Measurements from ENCODE around the gene TSHZ3. TPM values are rescaled to one million over a fixed set of nuclear protein-coding genes. Genes with fewer than 3 reads are reported as not detected.

TSHZ3 gene
- total RNA-seq, 1 experiment from 2014 or later: 3.2 TPM

- no peaks in the 10 kb centered on the region for H3K27me3 ChIP-seq (ENCODE audit: insufficient read depth, low read length)
- peaks cover 2% of the 10 kb centered on the region; the same call in 1 of the 2 replicates for H3K79me2 ChIP-seq (ENCODE audit: insufficient read depth, low read length)
- H3K23ac ChIP-seq (ENCODE audit: insufficient read length, low read depth, low read length): no peak overlapping the region
- H3K27me3 Mint-ChIP-seq (ENCODE audit: low read depth): no peaks in the 10 kb centered on the region
- H3K9me3 ChIP-seq (ENCODE audit: control insufficient read depth, low read depth, low read length): no peaks in the 10 kb centered on the region
- no peak overlapping the region for H2BK5ac ChIP-seq (ENCODE audit: insufficient read length, low read length)
- H3K27ac Mint-ChIP-seq: peak overlapping the region; percentile 59 to 85 (median 82); a peak in 5 of 7 replicates
- no peaks in the 10 kb centered on the region for H3K23me2 ChIP-seq (ENCODE audit: insufficient read length, low read depth, low read length, poor library complexity, severe bottlenecking)
- H2AFZ ChIP-seq (ENCODE audit: low read length): no peak overlapping the region
- no peaks in the 10 kb centered on the region for H3K36me3 Mint-ChIP-seq (ENCODE audit: insufficient read depth in 1 of 3, low read depth in 3 of 3)
- H3K9me3 Mint-ChIP-seq: no peaks in the 10 kb centered on the region
- no peak overlapping the region for H3K4me2 ChIP-seq (ENCODE audit: insufficient read depth, insufficient read length, low read length)
- H3K4me3 Mint-ChIP-seq: no peak overlapping the region
- no peak for TF ChIP-seq CTCF (conservative IDR thresholded peaks at IDR 0.05)
- peaks cover 37 to 47% of the 10 kb centered on the region in 2 experiments for H3K4me1 Mint-ChIP-seq
- H2BK20ac ChIP-seq (ENCODE audit: low read depth, low read length, poor library complexity, severe bottlenecking): no peak overlapping the region
- H3K14ac ChIP-seq (ENCODE audit: insufficient read depth, low read length): no peak overlapping the region; the same call in 1 of the 2 replicates
- H2BK12ac ChIP-seq (ENCODE audit: insufficient read length, low read depth, low read length): no peak overlapping the region
- no peaks in the 10 kb centered on the region for H3K79me1 ChIP-seq (ENCODE audit: insufficient read depth, low read depth, low read length, poor library complexity, severe bottlenecking)
- no CpG with 5 or more reads among the region's 6 CpGs for WGBS (ENCODE audit: extremely low coverage, insufficient read length, low lambda C conversion rate)
- DNase-seq: no peak
- peak overlapping the region; percentile 15 for H2BK120ac ChIP-seq (ENCODE audit: low read depth, low read length, poor library complexity, severe bottlenecking)
- peaks cover 16% of the 10 kb centered on the region for H3K4me1 ChIP-seq (ENCODE audit: insufficient read depth, low read length)
- no peak overlapping the region for H2BK15ac ChIP-seq (ENCODE audit: low read depth, low read length)
- H3T11ph ChIP-seq (ENCODE audit: low read length): no peak overlapping the region
- no peak overlapping the region for H3K56ac ChIP-seq (ENCODE audit: insufficient read length, low read depth, low read length)
- H3K4ac ChIP-seq (ENCODE audit: low read depth, low read length): no peak overlapping the region
- H3K18ac ChIP-seq (ENCODE audit: insufficient read length, low read depth, low read length): no peak overlapping the region
- H4K91ac ChIP-seq (ENCODE audit: insufficient read length, low read depth, low read length): no peak overlapping the region
- H3K9ac ChIP-seq (ENCODE audit: extremely low read depth, insufficient read length, low read length): no peak overlapping the region
- no peak overlapping the region for H4K8ac ChIP-seq (replicated peaks; ENCODE audit: insufficient read length, low read depth, low read length)
- H4K20me1 ChIP-seq (ENCODE audit: control insufficient read depth, insufficient read depth, insufficient read length): no peaks in the 10 kb centered on the region
- no peak overlapping the region for H4K5ac ChIP-seq (ENCODE audit: insufficient read length, low read depth, low read length)
- no peak overlapping the region for H2AK5ac ChIP-seq (ENCODE audit: insufficient read length, low read length)
- H3K27ac ChIP-seq (ENCODE audit: insufficient read length, low read depth, low read length): no peak overlapping the region
Measured at GRCh38 chr19:31318790-31319425, 30.3 kb downstream of the TSHZ3 start.
